Measurements from ENCODE around the gene EFNB2.

EFNB2 gene

GRCh38 chr13:106535552-106536243 is at the start of gene EFNB2:
TSS of gene EFNB2 (minus strand) at chr13:106535662. CDS start at chr13:106534964, 698 bp downstream.
- peak; percentile 3 to 43 for DNase-seq

- DNase-seq: no peak
These were observed 45.8 kb upstream of the EFNB2 start for GRCh38 chr13:106581225-106581624.

- DNase-seq: no peak
These were observed 40.4 kb upstream of the EFNB2 start for GRCh38 chr13:106575896-106576295.

GRCh38 chr13:106573868-106574267 is 38.4 kb upstream of the EFNB2 start:
- no peak for DNase-seq

DNA sequence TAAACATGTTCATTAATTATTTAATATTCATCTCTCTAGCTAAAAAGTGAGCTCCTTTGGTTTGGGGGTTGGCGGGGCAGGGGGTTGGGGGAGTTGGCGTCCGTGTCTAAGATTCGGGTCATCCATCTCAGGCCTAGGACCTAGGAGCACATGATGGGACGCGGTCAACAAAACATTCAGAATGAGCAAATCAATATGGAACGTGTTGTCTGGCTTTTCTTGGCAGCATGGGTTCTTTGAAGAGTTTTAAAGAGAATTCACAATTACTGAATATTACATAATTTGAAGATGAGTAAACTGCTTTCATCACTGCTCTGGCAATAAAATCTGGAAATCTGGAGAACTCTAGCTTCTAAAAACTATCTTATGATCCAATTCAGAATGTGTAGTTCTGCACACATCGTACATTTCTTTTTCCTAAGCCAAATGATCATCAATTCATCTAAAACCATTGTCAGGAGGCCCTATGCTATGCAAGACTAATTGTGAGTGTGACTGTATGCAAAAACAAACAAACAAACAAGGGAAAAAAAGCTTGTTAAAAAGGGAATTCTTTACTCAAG is 37.9 kb upstream of the EFNB2 start:
- no peak for DNase-seq

GRCh38 chr13:106570299-106570852 is 34.9 kb upstream of the EFNB2 start:
- no peak for DNase-seq

- DNase-seq: no peak
These were observed 34.0 kb upstream of the EFNB2 start for GRCh38 chr13:106569233-106570095.

- DNase-seq: no peak
These were observed 33.0 kb upstream of the EFNB2 start for GRCh38 chr13:106568299-106569003.

GRCh38 chr13:106567474-106568298 is 32.2 kb upstream of the EFNB2 start, which contains the start of gene ARGLU1:
TSS of gene ARGLU1 (minus strand) at chr13:106568137. CDS start at chr13:106567919, 218 bp downstream.
- peak; percentile 30 to 50 for DNase-seq

GRCh38 chr13:106566641-106567473 is 31.4 kb upstream of the EFNB2 start:
- peak in 1 of 2 experiments; percentile 0 for DNase-seq

DNA sequence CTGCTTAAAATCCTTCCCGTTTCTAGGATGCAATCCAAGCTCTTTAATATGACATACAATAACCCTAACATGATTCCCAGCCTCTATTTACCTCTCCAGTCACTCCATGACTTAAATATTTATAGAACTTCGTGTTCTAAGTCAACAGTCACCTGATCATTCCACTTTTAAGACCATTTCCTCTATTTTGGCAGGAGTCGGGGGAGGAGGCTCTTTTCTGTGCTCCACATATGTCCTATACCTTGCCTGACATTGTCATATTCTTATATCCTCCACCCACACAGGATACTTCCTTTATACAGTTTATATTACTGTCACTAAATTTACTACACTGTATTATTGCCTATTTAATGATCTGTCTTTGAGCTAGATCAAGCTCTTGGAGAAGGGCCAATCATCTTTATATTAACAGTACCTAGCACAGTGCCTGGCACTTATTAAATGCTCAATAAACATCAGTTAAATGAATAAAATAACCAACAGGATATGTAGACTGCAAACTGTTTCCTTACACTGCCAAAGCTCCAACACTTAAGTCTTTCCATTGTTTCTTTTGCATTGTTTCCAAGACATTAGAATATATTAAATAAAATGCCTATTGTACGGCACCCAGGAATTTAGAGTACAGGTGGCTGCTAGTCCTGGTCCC is 29.8 kb upstream of the EFNB2 start:
- no peak for DNase-seq

DNA sequence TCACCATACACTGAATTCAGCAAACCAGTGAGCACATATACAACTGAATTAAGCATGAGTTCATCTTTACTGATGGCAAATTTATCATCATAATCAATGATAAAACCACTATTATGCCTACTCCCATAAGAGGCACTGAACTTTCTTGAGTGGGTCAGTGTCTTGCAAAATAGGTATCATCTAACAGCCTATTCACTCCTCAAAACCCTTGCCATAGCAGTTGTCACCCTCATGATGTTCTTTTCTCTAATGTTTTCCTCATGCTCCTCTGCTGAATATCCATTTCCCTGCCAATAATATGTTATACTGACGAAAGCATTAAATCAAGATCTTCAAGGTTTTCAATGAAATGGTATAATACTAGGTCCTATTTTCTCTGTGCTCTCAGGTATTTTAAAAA is 26.8 kb upstream of the EFNB2 start:
- no peak for DNase-seq

- no peak for DNase-seq
These were observed 26.2 kb upstream of the EFNB2 start for GRCh38 chr13:106561551-106562170.

- DNase-seq: no peak
These were observed 25.4 kb upstream of the EFNB2 start for GRCh38 chr13:106560821-106561220.

- no peak for DNase-seq
These were observed 23.1 kb upstream of the EFNB2 start for GRCh38 chr13:106558527-106558926.

GRCh38 chr13:106555631-106556328 is 20.3 kb upstream of the EFNB2 start:
- DNase-seq: no peak

DNA sequence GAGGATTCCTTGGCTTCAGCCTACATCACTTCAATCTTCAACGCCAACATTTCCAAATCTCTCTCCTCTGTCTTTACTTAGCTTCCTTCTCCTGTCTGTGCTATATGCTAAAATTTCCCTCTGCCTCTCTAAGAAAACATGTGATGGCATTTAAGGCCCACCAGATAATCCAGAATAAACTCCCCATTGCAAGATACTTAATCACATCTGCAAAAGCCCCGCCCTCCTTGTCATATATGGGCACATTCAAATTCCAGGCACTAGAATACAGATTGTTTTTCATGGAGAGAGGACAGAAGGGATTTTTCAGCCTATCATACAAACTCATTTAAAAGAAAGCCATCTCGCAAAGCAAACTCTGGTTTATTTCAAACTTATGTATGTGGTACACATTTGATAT is 16.3 kb upstream of the EFNB2 start:
- DNase-seq: no peak

- no peak for DNase-seq
These were observed 15.9 kb upstream of the EFNB2 start for GRCh38 chr13:106551350-106551749.

GRCh38 chr13:106550570-106551135 is 15.2 kb upstream of the EFNB2 start:
- DNase-seq: no peak
